SK-N-SH (cell line): ENCODE measurements around the gene TNNT2. TPM values are rescaled to one million over a fixed set of nuclear protein-coding genes. Genes with fewer than 3 reads are reported as not detected.

Experiments
- CTCF ChIA-PET: fragments of 300-600, 350-600 bp; formaldehyde crosslinking; extraction: SDS; loops from one replicate; lab custom pipeline; 2021; lab: Yijun Ruan, JAX
- POLR2A ChIA-PET: fragments of 350-600 bp; sonication (Branson Sonifier 250); formaldehyde crosslinking; extraction: SDS; loops from one replicate; lab custom pipeline; 2020; ENCODE audit warnings: antibody characterized with exemption, inconsistent platforms; lab: Yijun Ruan, JAX
- DNase-seq: peaks from one replicate; pipeline ENCODE4 v3.0.0; 2012
- H2AFZ ChIP-seq: fragments of 200-600 bp; sonication (generic); 2 replicates; pipeline ENCODE4 v1.8.1; 2016; ENCODE audit warnings: antibody characterized with exemption, mild to moderate bottlenecking, low read depth
- H3F3A ChIP-seq: fragments of 200-600 bp; sonication (generic); replicated peaks from 2 replicates; pipeline ENCODE3; 2016; ENCODE audit warnings: antibody characterized with exemption, mild to moderate bottlenecking; ENCODE audit not compliant: insufficient read depth
- H3K27ac ChIP-seq, 2 experiments: fragments of 200-500 bp in 1 of 2; fragments of 200-600 bp in 1 of 2; sonication (Bioruptor generic) in 1 of 2; sonication (generic), shearing (Covaris generic) in 1 of 2; 2 replicates each; pipeline versions ENCODE4 v1.5.1 to v1.6.1; 2014 to 2016; ENCODE audit warnings: low read depth in 2 of 2, inconsistent platforms in 1 of 2, low read length in 1 of 2, mild to moderate bottlenecking in 1 of 2, mixed read lengths in 1 of 2
- H3K27me3 ChIP-seq: fragments of 200-600 bp; sonication (generic), shearing (Covaris generic); 2 replicates; pipeline ENCODE4 v1.6.1; 2016; ENCODE audit warnings: mixed run types; ENCODE audit not compliant: insufficient read depth
- H3K36me3 ChIP-seq, 2 experiments: fragments of 200-500 bp in 1 of 2; fragments of 200-600 bp in 1 of 2; sonication (Bioruptor generic) in 1 of 2; sonication (generic) in 1 of 2; replicated peaks in 1 of 2; 2 replicates each; pipeline versions ENCODE3 to v1.5.1; 2014 to 2016; ENCODE audit warnings: low read length in 1 of 2, mild to moderate bottlenecking in 1 of 2; ENCODE audit not compliant: insufficient read depth in 2 of 2, control insufficient read depth in 1 of 2
- H3K4me1 ChIP-seq, 2 experiments: fragments of 200-500 bp in 1 of 2; fragments of 200-600 bp in 1 of 2; sonication (Bioruptor generic) in 1 of 2; sonication (generic), shearing (Covaris generic) in 1 of 2; 2 replicates each; pipeline versions ENCODE4 v1.5.1 to v1.6.1; 2014 to 2016; ENCODE audit warnings: low read depth in 1 of 2, low read length in 1 of 2, mixed run types in 1 of 2; ENCODE audit not compliant: insufficient read depth in 2 of 2, control insufficient read depth in 1 of 2
- H3K4me2 ChIP-seq: fragments of 200-600 bp; sonication (generic), shearing (Covaris generic); 2 replicates; pipeline ENCODE4 v1.6.1; 2017; ENCODE audit warnings: mixed run types
- H3K4me3 ChIP-seq, 2 experiments: fragments of 200-500 bp in 1 of 2; fragments of 200-600 bp in 1 of 2; sonication (Bioruptor generic) in 1 of 2; sonication (generic), shearing (Covaris generic) in 1 of 2; 2 replicates each; pipeline versions ENCODE4 v1.5.1 to v1.8.1; 2014 to 2016; ENCODE audit warnings: low read depth in 2 of 2, inconsistent platforms in 1 of 2, low read length in 1 of 2, mild to moderate bottlenecking in 1 of 2, mixed read lengths in 1 of 2, moderate library complexity in 1 of 2
- H3K79me2 ChIP-seq: fragments of 200-600 bp; sonication (generic); 2 replicates; pipeline ENCODE4 v1.8.1; 2017; ENCODE audit warnings: mild to moderate bottlenecking; ENCODE audit not compliant: insufficient read depth
- H3K9ac ChIP-seq: fragments of 200-600 bp; sonication (generic); 2 replicates; pipeline ENCODE4 v1.6.1; 2017; ENCODE audit warnings: mixed run types
- H3K9me2 ChIP-seq: fragments of 200-600 bp; sonication (generic); 2 replicates; pipeline ENCODE4 v1.6.1; 2017; ENCODE audit warnings: mixed run types
- H3K9me3 ChIP-seq: fragments of 200-600 bp; sonication (generic); 2 replicates; pipeline ENCODE4 v1.6.1; 2017; ENCODE audit warnings: mixed run types, mild to moderate bottlenecking, moderate library complexity
- H4K20me1 ChIP-seq: fragments of 200-600 bp; sonication (generic); 2 replicates; pipeline ENCODE4 v1.6.1; 2017; ENCODE audit warnings: mild to moderate bottlenecking, mixed run types; ENCODE audit not compliant: insufficient read depth
- ELF1 ChIP-seq: IDR thresholded peaks from 2 replicates; pipeline ENCODE4 v1.4.0; 2012
- EP300 ChIP-seq, 2 experiments: IDR thresholded peaks; 2 replicates each; pipeline versions ENCODE4 v1.4.0 to v1.6.1; 2012; ENCODE audit warnings: borderline replicate concordance in 1 of 2, low read depth in 1 of 2, low read length in 1 of 2
- FOSL2 ChIP-seq: IDR thresholded peaks from 2 replicates; pipeline ENCODE4 v1.4.0; 2012; ENCODE audit warnings: low read depth, mild to moderate bottlenecking, moderate library complexity, borderline replicate concordance
- FOXJ3 ChIP-seq: sonication (generic); formaldehyde crosslinking; IDR thresholded peaks from 2 replicates; pipeline ENCODE4 v1.5.1; 2020; ENCODE audit warnings: mild to moderate bottlenecking, missing genetic modification reagents
- JUND ChIP-seq: IDR thresholded peaks from 2 replicates; pipeline ENCODE4 v1.4.0; 2012
- MXI1 ChIP-seq: IDR thresholded peaks from 2 replicates; pipeline ENCODE4 v1.6.1; 2012; ENCODE audit warnings: mild to moderate bottlenecking, low read depth, low read length, improper control_type of control experiment
- POLR2AphosphoS5 ChIP-seq: IDR thresholded peaks from 2 replicates; pipeline ENCODE4 v1.6.1; 2012; ENCODE audit warnings: low read depth, low read length
- TCF12 ChIP-seq: IDR thresholded peaks from 2 replicates; pipeline ENCODE4 v1.4.0; 2012
- TEAD4 ChIP-seq: IDR thresholded peaks from 2 replicates; pipeline ENCODE4 v1.4.0; 2012; ENCODE audit warnings: mild to moderate bottlenecking, borderline replicate concordance; ENCODE audit not compliant: insufficient read depth
- WGBS: methylation state at CpG from one replicate; pipeline ENCODE4 v1.1.6; 2017; ENCODE audit warnings: low lambda C conversion rate; 5-methylcytosine and 5-hydroxymethylcytosine counted together
- polyA plus RNA-seq, 3 experiments: library from polyadenylated mRNA; depleted of rRNA; stranded (reverse); fragments of >200 nt; gene quantifications; 2 replicates each; pipeline ENCODE4 v1.2.3, GENCODE V29; 2012
- TF ChIP-seq, protein P1 (sequence below): IDR thresholded peaks from 2 replicates; pipeline ENCODE4 v1.4.0; 2012; ENCODE audit warnings: low read depth, borderline replicate concordance
- TF ChIP-seq, protein P2 (sequence below): IDR thresholded peaks from 2 replicates; pipeline ENCODE4 v1.4.0; 2012; ENCODE audit warnings: low read depth, borderline replicate concordance
- TF ChIP-seq, protein P3 (sequence below): IDR thresholded peaks from 2 replicates; pipeline ENCODE4 v1.4.0; 2012; ENCODE audit warnings: low read depth

TNNT2 gene
- polyA plus RNA-seq, 1 of the 3 experiments (the other 2 are of a cell fraction) = 0.33 TPM

DNA sequence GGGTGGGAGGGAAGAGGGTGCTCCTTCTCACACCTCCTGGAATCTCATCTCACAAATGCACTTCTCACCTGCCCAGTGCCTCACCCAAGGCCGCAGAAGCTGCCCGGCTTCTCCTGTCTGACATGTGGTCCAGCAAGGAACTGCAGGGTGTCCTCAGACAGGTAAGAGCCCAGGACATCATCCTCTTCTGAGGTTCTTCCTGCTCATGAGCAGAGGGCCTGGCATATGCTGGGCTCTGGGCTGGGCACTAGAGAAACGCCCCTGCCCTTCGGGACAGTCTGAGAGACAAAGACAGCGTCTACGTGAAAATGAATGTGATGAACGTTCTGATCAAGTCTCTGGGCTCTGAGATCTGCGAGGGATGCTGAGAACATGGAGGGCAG is 51.8 kb downstream of the TNNT2 start:
- Histone ChIP-seq H3K27me3 (no peaks in the 10 kb centered on the region; the same call in 1 of the 2 replicates), H3K4me1 (peaks cover 0 to 15% of the 10 kb centered on the region in 2 experiments; a peak in 1 of 4 replicates)
- WGBS = 67% methylated on average over 8 of the region's 8 CpGs
- TF ChIP-seq, protein P1, sequence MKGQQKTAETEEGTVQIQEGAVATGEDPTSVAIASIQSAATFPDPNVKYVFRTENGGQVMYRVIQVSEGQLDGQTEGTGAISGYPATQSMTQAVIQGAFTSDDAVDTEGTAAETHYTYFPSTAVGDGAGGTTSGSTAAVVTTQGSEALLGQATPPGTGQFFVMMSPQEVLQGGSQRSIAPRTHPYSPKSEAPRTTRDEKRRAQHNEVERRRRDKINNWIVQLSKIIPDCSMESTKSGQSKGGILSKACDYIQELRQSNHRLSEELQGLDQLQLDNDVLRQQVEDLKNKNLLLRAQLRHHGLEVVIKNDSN = no peak
- TF ChIP-seq EP300 (IDR thresholded peaks at IDR 0.05; ENCODE audit: borderline replicate concordance in 1 of 2, low read depth in 1 of 2, low read length in 1 of 2) (no peak), FOSL2 (no peak), POLR2AphosphoS5 (no peak), JUND (no peak), TCF12 (no peak)
- TF ChIP-seq, all 33 proteins: peak for 0
- Histone ChIP-seq H3K79me2 (no peaks in the 10 kb centered on the region), H3K4me2 (no peak overlapping the region), H3K9ac (no peak overlapping the region), H3K4me3 (no peak overlapping the region), H3K9me3 (no peaks in the 10 kb centered on the region), H4K20me1 (no peaks in the 10 kb centered on the region), H3K9me2 (no peaks in the 10 kb centered on the region), H3K36me3 (no peaks in the 10 kb centered on the region), H2AFZ (no peak overlapping the region), H3F3A (no peaks in the 10 kb centered on the region), H3K27ac (no peak overlapping the region)
- POLR2A ChIA-PET = no interaction called here
- CTCF ChIA-PET = interaction anchor here (1.2 to 3.4 kb wide), 3 partner anchors 8 to 36 kb away, joined by 4 to 14 read pairs (median 8); no protein-coding TSS in a partner anchor
- DNase-seq = no peak

DNA sequence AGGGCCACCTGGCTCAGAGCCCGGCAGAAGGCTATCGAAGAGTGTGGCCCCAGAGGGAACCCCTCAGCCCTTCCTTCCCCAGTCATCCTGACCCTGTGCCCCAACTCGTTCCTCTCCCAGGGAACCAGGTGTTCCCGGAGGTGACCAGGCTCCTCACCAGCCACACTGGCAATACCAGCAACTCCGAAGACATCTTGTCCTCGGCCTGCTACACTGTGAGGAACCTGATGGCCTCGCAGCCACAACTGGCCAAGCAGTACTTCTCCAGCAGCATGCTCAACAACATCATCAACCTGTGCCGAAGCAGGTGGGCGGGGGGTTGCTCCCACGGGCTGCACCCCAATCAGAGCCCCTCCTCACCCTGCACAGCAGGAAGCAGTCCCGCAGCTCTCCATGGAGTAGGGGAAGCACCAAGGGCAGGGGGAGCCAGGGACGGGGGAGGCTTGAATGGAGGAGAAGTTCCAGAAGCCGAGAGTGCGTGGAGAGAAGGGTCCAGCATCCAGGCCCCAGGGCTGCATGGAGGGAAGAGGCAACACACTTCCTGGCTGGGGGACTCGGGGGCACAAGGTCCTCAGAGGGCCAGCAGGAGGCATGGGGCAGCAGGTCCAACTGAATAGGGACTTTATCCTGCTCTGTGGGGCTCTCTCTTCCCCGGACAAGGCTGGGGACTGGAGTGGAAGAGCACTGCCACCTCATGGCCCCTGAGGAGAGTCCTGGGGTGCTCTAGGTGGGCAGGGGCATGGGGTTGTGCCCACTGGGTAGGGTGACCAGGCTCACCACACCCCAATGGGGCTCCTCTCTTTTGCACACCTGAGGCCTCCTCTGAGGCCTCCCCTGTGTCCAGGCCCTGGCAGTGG is 52.4 kb downstream of the TNNT2 start:
- TF ChIP-seq FOXJ3 (CRISPR knock-in tag) = no peak
- TF ChIP-seq TEAD4 = no peak
- TF ChIP-seq, protein P2, sequence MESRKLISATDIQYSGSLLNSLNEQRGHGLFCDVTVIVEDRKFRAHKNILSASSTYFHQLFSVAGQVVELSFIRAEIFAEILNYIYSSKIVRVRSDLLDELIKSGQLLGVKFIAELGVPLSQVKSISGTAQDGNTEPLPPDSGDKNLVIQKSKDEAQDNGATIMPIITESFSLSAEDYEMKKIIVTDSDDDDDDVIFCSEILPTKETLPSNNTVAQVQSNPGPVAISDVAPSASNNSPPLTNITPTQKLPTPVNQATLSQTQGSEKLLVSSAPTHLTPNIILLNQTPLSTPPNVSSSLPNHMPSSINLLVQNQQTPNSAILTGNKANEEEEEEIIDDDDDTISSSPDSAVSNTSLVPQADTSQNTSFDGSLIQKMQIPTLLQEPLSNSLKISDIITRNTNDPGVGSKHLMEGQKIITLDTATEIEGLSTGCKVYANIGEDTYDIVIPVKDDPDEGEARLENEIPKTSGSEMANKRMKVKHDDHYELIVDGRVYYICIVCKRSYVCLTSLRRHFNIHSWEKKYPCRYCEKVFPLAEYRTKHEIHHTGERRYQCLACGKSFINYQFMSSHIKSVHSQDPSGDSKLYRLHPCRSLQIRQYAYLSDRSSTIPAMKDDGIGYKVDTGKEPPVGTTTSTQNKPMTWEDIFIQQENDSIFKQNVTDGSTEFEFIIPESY = no peak
- no peak for TF ChIP-seq MXI1
- TF ChIP-seq ELF1 = no peak
- TF ChIP-seq, protein P3, sequence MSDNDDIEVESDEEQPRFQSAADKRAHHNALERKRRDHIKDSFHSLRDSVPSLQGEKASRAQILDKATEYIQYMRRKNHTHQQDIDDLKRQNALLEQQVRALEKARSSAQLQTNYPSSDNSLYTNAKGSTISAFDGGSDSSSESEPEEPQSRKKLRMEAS = no peak
- TF ChIP-seq, all 33 proteins: peak for 0
- DNase-seq = no peak
- Histone ChIP-seq H2AFZ (no peak overlapping the region), H3F3A (no peaks in the 10 kb centered on the region), H3K9me3 (no peaks in the 10 kb centered on the region), H3K27ac (no peak overlapping the region), H4K20me1 (no peaks in the 10 kb centered on the region), H3K9me2 (no peaks in the 10 kb centered on the region), H3K4me1 (peaks cover 0 to 21% of the 10 kb centered on the region in 2 experiments; a peak in 1 of 4 replicates), H3K9ac (no peak overlapping the region), H3K36me3 (no peaks in the 10 kb centered on the region), H3K79me2 (no peaks in the 10 kb centered on the region), H3K4me3 (no peak overlapping the region), H3K27me3 (no peaks in the 10 kb centered on the region; the same call in 1 of the 2 replicates), H3K4me2 (no peak overlapping the region)
- ChIA-PET CTCF (interaction anchor here (0.7 to 3.4 kb wide), 6 partner anchors 8 to 188 kb away, joined by 3 to 14 read pairs (median 4); no protein-coding TSS in a partner anchor), POLR2A (no interaction called here)
- 47% methylated on average over 15 of the region's 16 CpGs for WGBS
